ENCODE measurements around the gene TRMT5.

Gene TRMT5

DNA sequence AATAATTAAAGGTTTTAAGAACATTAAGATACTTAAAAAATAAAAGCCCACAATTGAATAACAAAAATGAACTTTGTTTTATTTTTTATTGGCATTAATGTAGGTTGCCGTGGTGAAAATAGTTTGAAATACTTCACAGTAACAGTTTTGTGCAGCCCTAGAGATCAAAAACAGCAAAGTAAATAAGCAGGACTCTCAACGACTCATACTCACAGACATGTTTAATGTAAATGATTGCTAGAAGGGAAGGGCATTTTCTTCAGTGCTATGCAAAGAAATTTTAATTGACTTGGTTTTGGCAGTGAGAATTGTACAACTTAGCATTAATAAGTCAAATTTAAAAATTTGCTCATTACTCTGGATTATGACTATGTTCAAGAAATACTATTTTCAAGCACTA lies 16.0 kb downstream of the TRMT5 start:
- no peak for TF ChIP-seq CTCF (IDR thresholded peaks at IDR 0.05; ENCODE audit: insufficient read depth, low read length, poor library complexity, severe bottlenecking)
- no peak for DNase-seq (ENCODE audit: extremely low read depth, insufficient read length)
- Histone ChIP-seq H3K27me3 (replicated peaks; ENCODE audit: control insufficient read depth, insufficient read depth, low read length) (no peaks in the 10 kb centered on the region), H3K4me3 (replicated peaks; ENCODE audit: low read depth, low read length) (no peak overlapping the region), H3K36me3 (ENCODE audit: control insufficient read depth, insufficient read depth, low read length) (no peaks in the 10 kb centered on the region)

DNA sequence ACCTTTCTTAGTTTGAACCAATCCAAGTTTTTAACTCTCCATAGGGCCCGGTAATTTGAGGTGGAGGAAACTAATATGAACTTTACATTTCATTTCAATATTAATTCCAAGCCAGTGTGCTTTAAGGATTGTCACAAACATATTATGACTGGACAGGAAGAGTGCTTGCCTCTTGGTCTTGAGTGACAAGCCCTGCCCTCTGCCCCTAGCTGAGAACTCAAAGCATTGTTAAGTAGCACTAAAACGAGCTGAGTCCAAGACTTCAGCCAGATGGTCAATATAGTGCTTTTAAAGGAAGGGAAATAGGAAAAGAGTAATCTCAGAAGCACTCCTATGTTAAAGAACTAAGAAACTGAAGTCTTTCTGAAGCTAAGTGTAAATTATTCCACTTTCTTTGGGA lies 17.1 kb downstream of the TRMT5 start:
- TF ChIP-seq CTCF (IDR thresholded peaks at IDR 0.05; ENCODE audit: insufficient read depth, low read length, poor library complexity, severe bottlenecking) = no peak
- Histone ChIP-seq H3K36me3 (ENCODE audit: control insufficient read depth, insufficient read depth, low read length) (no peaks in the 10 kb centered on the region), H3K4me3 (replicated peaks; ENCODE audit: low read depth, low read length) (no peak overlapping the region), H3K27me3 (replicated peaks; ENCODE audit: control insufficient read depth, insufficient read depth, low read length) (no peaks in the 10 kb centered on the region)
- no peak for DNase-seq (ENCODE audit: extremely low read depth, insufficient read length)

- no peaks in the 10 kb centered on the region for H3K36me3 ChIP-seq (ENCODE audit: control insufficient read depth, insufficient read depth, low read length)
- no peak overlapping the region for H3K4me3 ChIP-seq (replicated peaks; ENCODE audit: low read depth, low read length)
- TF ChIP-seq CTCF (IDR thresholded peaks at IDR 0.05; ENCODE audit: insufficient read depth, low read length, poor library complexity, severe bottlenecking) = no peak
- no peak for DNase-seq (ENCODE audit: extremely low read depth, insufficient read length)
- H3K27me3 ChIP-seq (replicated peaks; ENCODE audit: control insufficient read depth, insufficient read depth, low read length) = no peaks in the 10 kb centered on the region
Measured at GRCh38 chr14:60958146-60958545, 22.7 kb downstream of the TRMT5 start.

DNA sequence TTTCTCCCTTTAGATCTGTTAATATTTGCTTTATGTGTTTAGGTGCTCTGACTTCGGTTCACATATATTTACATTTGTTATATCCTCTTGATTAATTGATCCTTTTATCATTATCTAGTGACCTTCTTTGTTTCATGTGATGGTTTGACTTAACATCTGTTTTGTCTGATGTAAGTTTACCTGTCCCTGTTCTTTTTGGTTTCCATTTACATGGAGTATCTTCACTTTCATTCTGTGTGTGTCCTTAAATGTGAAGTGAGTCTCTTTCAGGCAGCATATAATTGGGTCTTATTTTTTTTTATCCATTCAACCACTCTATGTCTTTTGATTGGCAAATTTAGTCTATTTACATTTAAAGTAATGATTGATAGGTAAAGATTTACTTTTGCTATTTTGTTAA lies 24.2 kb downstream of the TRMT5 start:
- no peak for TF ChIP-seq CTCF (IDR thresholded peaks at IDR 0.05; ENCODE audit: insufficient read depth, low read length, poor library complexity, severe bottlenecking)
- H3K36me3 ChIP-seq (ENCODE audit: control insufficient read depth, insufficient read depth, low read length) = no peaks in the 10 kb centered on the region
- H3K4me3 ChIP-seq (replicated peaks; ENCODE audit: low read depth, low read length) = no peak overlapping the region
- DNase-seq (ENCODE audit: extremely low read depth, insufficient read length) = no peak
- no peaks in the 10 kb centered on the region for H3K27me3 ChIP-seq (replicated peaks; ENCODE audit: control insufficient read depth, insufficient read depth, low read length)

DNA sequence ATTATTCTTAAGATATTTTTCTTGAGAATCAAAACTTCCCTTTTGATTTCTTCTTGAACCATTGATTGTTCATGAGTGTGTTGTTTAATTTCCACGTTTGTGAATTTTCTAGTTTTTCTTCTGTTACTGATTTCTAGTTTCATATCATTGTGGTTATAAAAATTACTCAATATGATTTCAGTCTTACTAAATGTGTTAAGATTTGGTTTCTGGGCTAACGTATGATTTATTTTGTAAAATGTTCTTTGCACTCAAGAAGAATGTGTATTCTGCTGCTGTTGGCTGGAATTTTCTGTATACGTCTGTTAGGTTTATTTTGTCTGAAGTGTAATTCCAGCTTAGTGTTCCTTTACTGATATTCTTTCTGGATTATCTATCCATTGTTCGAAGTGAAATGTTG lies 24.7 kb downstream of the TRMT5 start:
- no peak for DNase-seq (ENCODE audit: extremely low read depth, insufficient read length)
- Histone ChIP-seq H3K4me3 (replicated peaks; ENCODE audit: low read depth, low read length) (no peak overlapping the region), H3K36me3 (ENCODE audit: control insufficient read depth, insufficient read depth, low read length) (no peaks in the 10 kb centered on the region), H3K27me3 (replicated peaks; ENCODE audit: control insufficient read depth, insufficient read depth, low read length) (no peaks in the 10 kb centered on the region)
- no peak for TF ChIP-seq CTCF (IDR thresholded peaks at IDR 0.05; ENCODE audit: insufficient read depth, low read length, poor library complexity, severe bottlenecking)

GRCh38 chr14:60951776-60952435 lies 29.0 kb downstream of the TRMT5 start:
- DNase-seq (ENCODE audit: extremely low read depth, insufficient read length) = no peak
- Histone ChIP-seq H3K4me3 (replicated peaks; ENCODE audit: low read depth, low read length) (no peak overlapping the region), H3K36me3 (ENCODE audit: control insufficient read depth, insufficient read depth, low read length) (no peaks in the 10 kb centered on the region), H3K27me3 (replicated peaks; ENCODE audit: control insufficient read depth, insufficient read depth, low read length) (no peaks in the 10 kb centered on the region)
- no peak for TF ChIP-seq CTCF (IDR thresholded peaks at IDR 0.05; ENCODE audit: insufficient read depth, low read length, poor library complexity, severe bottlenecking)

All from GM06990 (cell line).